Measurements from ENCODE around the gene IER5L.

DNA sequence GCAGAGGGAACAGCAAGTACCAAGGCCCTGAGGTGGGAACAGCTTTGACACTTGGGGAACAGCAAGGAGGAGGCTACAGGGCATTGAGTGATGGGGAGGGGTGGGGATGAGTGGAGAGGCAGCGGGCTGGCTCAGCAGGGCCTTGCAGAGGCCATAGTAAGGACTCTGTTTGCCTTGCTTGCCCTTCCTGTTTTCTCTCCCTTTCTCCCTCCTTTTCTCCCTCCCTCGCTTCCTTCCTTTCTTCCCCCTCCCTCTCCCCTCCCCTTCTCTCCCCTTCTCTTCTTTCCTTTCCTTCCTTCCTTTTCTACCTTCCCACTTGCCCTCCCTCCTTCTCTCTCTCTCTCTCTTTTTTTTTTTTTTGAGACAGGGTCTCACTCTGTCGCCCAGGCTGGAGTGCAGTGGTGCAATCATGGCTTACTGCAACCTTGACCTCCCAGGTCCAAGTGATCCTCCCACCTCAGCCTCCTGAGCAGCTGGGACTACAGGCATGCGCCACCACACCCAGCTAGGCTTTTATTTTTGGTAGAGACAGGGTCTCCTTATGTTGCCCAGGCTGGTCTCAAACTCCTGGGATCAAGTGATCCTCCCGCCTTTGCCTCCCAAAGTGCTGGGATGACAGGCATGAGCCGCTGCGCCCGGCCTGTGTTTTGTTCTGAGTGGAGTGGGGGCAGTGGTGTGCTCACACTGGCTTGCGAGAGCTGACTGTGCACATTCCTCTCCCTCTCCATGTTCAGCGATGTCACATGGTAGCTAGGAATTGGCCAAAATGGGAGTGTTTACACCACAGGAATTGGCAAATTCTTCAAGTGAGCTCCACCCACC lies 17.1 kb downstream of the IER5L start:
- TF ChIP-seq POLR2A (IDR thresholded peaks at IDR 0.05) (no peak), EP300 (IDR thresholded peaks at IDR 0.05) (no peak)
- TF ChIP-seq, protein P1, sequence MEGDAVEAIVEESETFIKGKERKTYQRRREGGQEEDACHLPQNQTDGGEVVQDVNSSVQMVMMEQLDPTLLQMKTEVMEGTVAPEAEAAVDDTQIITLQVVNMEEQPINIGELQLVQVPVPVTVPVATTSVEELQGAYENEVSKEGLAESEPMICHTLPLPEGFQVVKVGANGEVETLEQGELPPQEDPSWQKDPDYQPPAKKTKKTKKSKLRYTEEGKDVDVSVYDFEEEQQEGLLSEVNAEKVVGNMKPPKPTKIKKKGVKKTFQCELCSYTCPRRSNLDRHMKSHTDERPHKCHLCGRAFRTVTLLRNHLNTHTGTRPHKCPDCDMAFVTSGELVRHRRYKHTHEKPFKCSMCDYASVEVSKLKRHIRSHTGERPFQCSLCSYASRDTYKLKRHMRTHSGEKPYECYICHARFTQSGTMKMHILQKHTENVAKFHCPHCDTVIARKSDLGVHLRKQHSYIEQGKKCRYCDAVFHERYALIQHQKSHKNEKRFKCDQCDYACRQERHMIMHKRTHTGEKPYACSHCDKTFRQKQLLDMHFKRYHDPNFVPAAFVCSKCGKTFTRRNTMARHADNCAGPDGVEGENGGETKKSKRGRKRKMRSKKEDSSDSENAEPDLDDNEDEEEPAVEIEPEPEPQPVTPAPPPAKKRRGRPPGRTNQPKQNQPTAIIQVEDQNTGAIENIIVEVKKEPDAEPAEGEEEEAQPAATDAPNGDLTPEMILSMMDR (IDR thresholded peaks at IDR 0.05) = no peak
